Spleen (tissue), 7 donors: ENCODE results near the gene C1QTNF1.

Experiments used
- POLR2A ChIP-seq, 3 donors: fragments of 450-650 bp; IDR thresholded peaks; one replicate each; pipeline ENCODE4 v1.5.1; 2017; ENCODE audit warnings: antibody characterized with exemption in 3 of 3, mild to moderate bottlenecking in 1 of 3
- POLR2AphosphoS5 ChIP-seq, 3 donors: sonication (generic); formaldehyde crosslinking; IDR thresholded peaks; one replicate each; pipeline ENCODE4 v1.5.1; 2017; ENCODE audit warnings: antibody characterized with exemption in 3 of 3
- TF ChIP-seq, protein P1 (sequence below), 11 experiments: fragments of 200-600 bp in 7 of 11; fragments of 450-650 bp in 4 of 11; sonication (generic) in 4 of 11; IDR thresholded peaks in 8 of 11; conservative IDR thresholded peaks in 3 of 11; 1 replicate in 7 of 11; 2 replicates in 4 of 11; pipeline versions ENCODE4 v1.4.0 to v1.8.0; 2016 to 2021; ENCODE audit warnings: antibody characterized with exemption in 11 of 11, inconsistent platforms in 4 of 11, mild to moderate bottlenecking in 1 of 11
- donor health status: DM: no; HTN: no; CAD: no; lungs with moderate emphysema.
- donor health status: DM: no; HTN: no; CAD: no.
- donor health status: DM: no; HTN: no; CAD: no.

DNA sequence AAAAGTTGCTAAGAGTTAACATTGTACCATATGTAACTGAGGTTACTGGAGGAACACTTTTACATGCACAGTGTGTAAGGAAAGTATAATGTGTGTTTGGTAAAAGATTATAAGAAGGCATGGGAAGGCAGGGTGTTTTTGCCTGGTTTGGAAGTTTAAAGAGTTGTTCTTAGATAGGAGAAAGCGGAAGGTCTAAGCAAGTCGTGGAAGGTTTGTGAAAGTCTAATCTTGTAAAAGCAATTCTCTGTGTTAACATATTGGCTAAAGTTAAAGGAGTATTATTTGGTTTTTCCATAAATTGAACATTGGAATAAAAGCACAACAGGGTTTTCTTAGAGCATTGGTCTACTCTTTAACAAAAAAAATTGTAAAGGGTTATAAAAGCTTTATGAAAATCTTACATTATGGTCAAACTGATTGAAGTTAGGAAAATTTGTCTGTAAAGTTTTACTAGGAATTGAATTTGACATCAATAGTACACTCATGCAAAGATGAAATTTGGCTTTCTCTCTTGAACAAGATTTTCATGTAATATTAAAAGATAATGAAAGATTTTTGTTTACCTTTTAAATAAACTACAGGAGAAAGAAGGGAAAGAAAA lies 9.7 kb upstream of the C1QTNF1 start:
- no peak for TF ChIP-seq POLR2A (IDR thresholded peaks at IDR 0.05)
- no peak for TF ChIP-seq POLR2AphosphoS5 (IDR thresholded peaks at IDR 0.05)
- TF ChIP-seq, protein P1, sequence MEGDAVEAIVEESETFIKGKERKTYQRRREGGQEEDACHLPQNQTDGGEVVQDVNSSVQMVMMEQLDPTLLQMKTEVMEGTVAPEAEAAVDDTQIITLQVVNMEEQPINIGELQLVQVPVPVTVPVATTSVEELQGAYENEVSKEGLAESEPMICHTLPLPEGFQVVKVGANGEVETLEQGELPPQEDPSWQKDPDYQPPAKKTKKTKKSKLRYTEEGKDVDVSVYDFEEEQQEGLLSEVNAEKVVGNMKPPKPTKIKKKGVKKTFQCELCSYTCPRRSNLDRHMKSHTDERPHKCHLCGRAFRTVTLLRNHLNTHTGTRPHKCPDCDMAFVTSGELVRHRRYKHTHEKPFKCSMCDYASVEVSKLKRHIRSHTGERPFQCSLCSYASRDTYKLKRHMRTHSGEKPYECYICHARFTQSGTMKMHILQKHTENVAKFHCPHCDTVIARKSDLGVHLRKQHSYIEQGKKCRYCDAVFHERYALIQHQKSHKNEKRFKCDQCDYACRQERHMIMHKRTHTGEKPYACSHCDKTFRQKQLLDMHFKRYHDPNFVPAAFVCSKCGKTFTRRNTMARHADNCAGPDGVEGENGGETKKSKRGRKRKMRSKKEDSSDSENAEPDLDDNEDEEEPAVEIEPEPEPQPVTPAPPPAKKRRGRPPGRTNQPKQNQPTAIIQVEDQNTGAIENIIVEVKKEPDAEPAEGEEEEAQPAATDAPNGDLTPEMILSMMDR (IDR thresholded peaks at IDR 0.05 in 8 of 11, conservative IDR thresholded peaks at IDR 0.05 in 3 of 11) = no peak
